NCI-H146 treated with DMSO at 0.1 percent for 48 hours (cell line): Measurements from ENCODE around the gene BCLAF3.

Experiments
- DNase-seq: peaks from one replicate; lab custom pipeline; 2025; ENCODE audit not compliant: unreplicated experiment; lab: John Stamatoyannopoulos, UW

Gene BCLAF3

DNA sequence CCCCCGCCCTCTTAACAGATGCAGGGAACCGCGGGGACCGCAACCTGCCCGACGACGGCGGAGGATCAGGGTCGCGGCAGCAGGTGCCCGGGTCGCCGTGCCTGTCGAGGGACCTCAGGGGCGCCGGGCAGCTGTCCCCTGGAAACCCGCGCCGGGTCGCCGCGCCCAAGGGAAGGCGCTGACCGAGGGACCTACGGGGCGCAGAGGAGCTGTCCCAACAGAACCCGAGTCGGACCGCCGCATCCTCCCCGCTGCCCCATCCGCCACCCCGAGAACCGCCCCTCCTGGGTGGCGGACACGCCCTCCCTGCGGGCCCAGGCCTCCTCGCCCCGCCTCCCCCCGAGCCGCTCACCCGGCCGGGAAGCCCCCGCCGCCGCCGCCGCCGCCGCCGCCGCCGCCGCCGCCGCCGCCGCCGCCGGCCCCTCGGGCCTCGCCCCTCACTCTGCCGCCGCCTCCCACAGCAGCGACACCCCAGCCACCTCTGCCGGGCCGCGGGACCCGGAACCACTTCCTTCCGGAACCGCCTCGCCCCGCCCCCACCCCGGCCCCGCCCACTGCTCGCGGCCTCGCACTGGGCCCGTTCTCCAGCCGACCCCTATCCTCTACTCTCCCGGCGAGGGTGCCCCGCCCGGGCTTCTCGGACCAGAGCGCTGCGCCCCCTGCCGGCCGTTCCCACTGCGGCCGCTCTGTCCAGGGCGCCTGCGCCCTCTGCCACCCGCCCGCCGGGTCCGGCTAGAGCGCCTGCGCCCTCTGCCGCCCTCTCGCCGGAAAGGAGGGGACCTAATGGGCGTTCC lies at the start of gene BCLAF3:
Gene BCLAF3 (minus strand): TSS at position 506 of the 794 bp plus-strand sequence. CDS start 20,797 bp downstream, outside the sequence.
- DNase-seq, result peak; percentile 68

DNA sequence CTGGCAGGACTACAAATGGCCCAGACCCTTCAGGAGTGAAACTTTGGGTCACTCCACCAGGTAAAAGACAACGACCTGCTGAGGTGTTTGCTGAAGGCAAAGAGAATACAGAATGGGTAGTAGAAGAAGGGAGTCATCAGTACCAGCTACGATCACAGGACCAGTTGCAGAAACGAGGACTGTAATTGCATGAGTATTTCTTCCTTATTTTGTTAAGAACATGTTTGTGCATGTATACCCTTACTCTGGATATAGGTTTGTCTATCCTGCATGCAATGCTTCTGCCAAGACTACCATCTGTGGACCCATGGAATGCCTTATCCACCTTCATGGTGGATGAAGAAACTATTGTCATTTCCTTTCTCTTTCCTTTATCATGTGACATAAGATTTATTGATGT lies 48.1 kb upstream of the BCLAF3 start:
- DNase-seq, result no peak

GRCh38 chrX:20037186-20037585 lies 46.3 kb upstream of the BCLAF3 start:
- DNase-seq, result no peak

DNA sequence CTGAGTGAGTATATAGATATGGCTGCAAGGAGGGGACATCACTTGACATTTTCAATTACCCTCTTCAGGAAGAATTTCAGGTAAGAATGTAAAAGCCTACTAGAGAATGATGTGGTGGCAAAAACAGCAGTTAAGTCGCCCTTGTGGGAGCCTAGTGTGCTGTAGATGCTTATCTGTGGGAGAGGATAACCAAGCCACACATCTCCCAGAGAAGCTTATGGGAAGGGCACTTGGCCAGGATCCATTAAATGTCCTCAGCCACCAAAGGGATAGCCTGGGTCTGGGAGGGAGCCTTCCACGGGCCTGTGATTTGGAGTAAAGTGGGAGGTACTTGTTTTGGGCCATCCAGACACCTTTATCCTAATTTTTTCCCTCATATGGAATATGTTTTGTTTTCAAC lies 41.3 kb upstream of the BCLAF3 start:
- no peak for DNase-seq

- DNase-seq, result no peak
Measured at GRCh38 chrX:20029728-20030127, 38.9 kb upstream of the BCLAF3 start.

GRCh38 chrX:20028588-20028987 lies 37.7 kb upstream of the BCLAF3 start:
- no peak for DNase-seq

- no peak for DNase-seq
Measured at GRCh38 chrX:20026278-20026677, 35.4 kb upstream of the BCLAF3 start.

GRCh38 chrX:20019672-20020365 lies 29.0 kb upstream of the BCLAF3 start:
- DNase-seq, result no peak

DNA sequence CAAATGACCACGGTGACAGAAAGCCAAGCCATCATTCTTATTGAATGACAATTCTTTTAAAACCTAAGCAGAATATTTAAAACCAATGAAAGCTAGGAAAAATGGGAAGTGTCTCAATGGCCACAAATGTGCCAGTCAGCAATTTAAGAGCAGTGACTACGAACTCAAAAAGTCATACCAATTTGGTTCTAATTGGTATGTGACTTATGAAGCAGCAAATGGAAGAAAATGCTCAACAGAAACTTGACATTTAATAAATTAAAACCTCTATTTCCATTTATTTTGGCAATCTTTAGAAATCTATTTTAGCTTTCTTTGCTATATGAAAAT lies 25.7 kb upstream of the BCLAF3 start:
- DNase-seq, result no peak

GRCh38 chrX:20015945-20016615 lies 25.2 kb upstream of the BCLAF3 start:
- DNase-seq, result no peak

GRCh38 chrX:20015422-20015821 lies 24.6 kb upstream of the BCLAF3 start:
- no peak for DNase-seq

DNA sequence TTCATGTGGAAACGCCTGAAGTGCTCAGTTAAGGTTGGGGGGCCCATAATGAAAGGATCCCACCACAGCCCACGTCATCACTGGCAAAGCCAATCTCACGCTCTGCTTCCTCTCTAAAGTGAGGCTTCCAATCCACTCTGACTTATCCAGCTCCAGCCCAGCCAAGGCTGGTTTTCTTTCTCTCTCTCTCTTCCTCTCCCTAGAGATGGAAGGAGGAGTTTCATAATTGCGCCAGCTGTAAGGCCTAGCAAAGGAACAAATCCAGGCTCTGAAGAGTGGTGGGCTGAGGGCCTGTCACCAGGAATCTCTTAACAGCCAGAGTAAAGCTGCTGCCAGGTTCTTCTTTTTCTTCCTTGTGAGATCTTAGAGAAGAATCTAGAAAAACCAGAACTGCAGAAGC lies 20.7 kb upstream of the BCLAF3 start:
- no peak for DNase-seq

DNA sequence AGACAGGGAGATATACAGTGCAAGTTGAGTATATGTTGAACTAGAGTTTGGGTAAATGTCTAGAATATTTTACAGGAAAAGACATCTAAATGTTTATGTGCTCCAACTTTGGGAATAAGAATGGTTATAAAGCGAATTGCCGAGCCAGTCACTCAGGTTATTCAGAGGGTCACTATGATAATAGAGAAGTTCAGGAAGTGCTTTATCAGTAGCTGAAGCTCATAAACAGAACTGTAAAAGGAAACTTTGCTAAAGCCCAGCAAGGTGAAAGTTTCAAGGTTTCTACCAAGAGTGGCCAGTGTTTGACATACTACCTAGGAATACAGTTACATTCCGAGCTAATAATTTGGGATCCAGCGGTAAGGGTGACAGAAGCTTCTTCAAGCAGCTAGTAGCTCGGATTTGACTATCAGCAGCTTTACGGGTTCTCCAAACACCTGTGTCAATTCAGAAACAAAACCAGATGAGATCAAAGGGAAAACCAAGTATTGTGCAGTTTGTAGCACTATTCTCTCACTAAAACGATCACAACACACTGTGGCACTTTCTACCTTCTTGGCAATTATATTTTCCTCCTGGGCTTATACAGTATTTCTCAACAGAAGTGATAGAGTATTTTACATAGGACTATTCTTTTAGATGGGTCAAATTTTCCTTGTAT lies 17.2 kb upstream of the BCLAF3 start:
- DNase-seq, result peak; percentile 12

GRCh38 chrX:20005883-20006282 lies 15.0 kb upstream of the BCLAF3 start:
- no peak for DNase-seq

GRCh38 chrX:20001588-20001987 lies 10.7 kb upstream of the BCLAF3 start:
- DNase-seq, result peak; percentile 43

DNA sequence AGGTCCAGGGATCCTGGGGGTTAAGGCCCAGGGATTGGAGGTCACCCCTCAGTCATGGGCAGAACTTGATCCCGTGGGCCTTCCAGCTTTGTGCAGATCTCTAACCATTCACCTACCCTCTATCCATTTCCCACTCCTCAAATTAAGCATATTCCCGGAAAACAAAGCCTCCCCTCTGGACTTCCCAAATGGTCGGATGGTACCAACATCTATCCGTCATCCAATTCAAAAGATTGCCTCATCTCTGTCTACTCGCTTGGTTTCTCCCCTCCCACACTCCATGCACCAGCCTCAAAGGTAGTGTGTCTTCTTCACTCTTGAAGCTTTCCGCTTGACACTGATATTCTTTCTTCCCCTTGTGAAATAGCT lies 473 bp upstream of the BCLAF3 start:
- no peak for DNase-seq

DNA sequence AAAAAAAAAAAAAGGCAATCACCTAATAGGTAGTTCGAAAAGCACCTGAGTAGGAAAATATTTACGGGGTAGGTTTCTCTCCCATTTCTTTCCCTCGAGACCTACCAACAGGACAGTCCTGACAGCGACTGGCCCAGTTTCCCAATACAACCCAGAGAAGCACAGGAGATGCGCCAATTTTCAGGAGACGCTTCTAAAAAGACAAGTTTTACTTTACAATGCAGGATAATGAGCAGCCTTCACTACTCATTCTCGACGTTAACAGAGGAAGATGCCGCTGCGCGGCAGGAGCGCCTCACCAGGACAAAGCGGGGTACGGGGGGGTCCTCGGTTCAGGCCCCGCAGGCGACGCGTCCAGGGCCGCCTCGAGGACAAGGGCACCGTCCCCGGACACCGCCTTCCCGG lies 708 bp downstream of the BCLAF3 start:
- DNase-seq, result no peak

DNA sequence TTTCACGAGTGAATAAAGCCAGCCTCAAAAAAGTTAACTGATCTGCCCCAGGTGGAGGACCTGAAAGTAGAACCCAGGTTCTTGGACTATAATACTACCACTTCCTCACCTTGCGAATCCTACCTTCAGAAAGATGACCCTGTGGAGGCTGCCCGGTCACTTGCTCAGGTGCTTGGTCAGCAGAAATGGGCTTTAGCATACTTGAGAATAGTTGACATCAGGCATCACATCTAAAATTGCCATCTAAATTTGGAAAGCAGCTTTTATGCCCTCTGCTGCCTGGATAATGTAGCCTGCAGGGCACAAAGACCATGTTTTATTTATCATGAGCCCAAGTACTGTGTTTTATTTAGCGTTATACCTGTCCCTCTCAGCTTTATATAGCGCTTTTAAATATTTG lies 3.0 kb downstream of the BCLAF3 start:
- DNase-seq, result no peak

GRCh38 chrX:19986531-19986930 lies 4.3 kb downstream of the BCLAF3 start:
- DNase-seq, result no peak

GRCh38 chrX:19981947-19982346 lies 8.9 kb downstream of the BCLAF3 start:
- no peak for DNase-seq

- no peak for DNase-seq
Measured at GRCh38 chrX:19975845-19976244, 15.0 kb downstream of the BCLAF3 start.

DNA sequence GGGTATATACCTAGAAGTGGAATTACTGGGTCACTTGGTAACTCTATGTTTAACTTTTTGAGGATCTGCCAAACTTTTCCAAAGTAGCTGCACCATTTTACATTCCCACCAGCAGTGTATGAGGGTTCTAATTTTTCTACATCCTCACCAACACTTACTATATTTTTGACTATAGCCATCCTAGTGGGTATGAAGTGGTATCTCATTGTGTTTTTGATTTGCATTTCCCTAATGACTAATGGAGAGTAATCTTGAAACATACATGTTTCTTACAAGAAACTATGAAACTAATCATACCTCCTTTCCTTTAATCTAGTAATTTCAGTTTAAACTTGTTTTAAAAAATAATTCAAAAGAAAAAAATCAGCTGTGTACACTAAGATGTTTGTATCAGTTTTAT lies 17.9 kb downstream of the BCLAF3 start:
- DNase-seq, result no peak
